Hepatocyte (in vitro differentiated cells): ENCODE measurements around the gene MUC20.

Source experiments
- CTCF ChIP-seq: fragments of 200-600 bp; sonication (generic); IDR thresholded peaks from 2 replicates; pipeline ENCODE4 v1.5.1; 2016; ENCODE audit warnings: antibody characterized with exemption, mild to moderate bottlenecking; ENCODE audit not compliant: poor library complexity
- EZH2 ChIP-seq: fragments of 200-600 bp; sonication (generic); IDR thresholded peaks from 2 replicates; pipeline ENCODE4 v1.6.1; 2016; ENCODE audit warnings: antibody characterized with exemption, mild to moderate bottlenecking, borderline replicate concordance

GRCh38 chr3:195752066-195752465 lies 31.3 kb downstream of the MUC20 start:
- TF ChIP-seq CTCF: no peak
- no peak for TF ChIP-seq EZH2
